Muscle of leg (tissue), 11 donors: Measurements from ENCODE around the gene ZMYM2. TPM values are rescaled to one million over a fixed set of nuclear protein-coding genes. Genes with fewer than 3 reads are reported as not detected.
"Not testable (repeated sequence)": the region's sequence is repeated elsewhere in the genome, so short reads cannot be mapped to it uniquely, and the experiment has no call there.

Experiments used
- DNase-seq: peaks from one replicate; pipeline ENCODE4 v3.0.0; 2013
- H3K27ac ChIP-seq: one replicate; pipeline ENCODE4 v1.5.1; 2013; ENCODE audit warnings: mild to moderate bottlenecking, low read length, control low read depth
- H3K27me3 ChIP-seq: one replicate; pipeline ENCODE4 v1.6.1; 2013; ENCODE audit warnings: low read length; ENCODE audit not compliant: control insufficient read depth, insufficient read depth
- H3K36me3 ChIP-seq: one replicate; pipeline ENCODE4 v1.6.1; 2013; ENCODE audit warnings: low read length; ENCODE audit not compliant: control insufficient read depth, insufficient read depth
- H3K4me1 ChIP-seq: one replicate; pipeline ENCODE4 v1.6.1; 2013; ENCODE audit warnings: low read length; ENCODE audit not compliant: control insufficient read depth, insufficient read depth
- H3K4me3 ChIP-seq: one replicate; pipeline ENCODE4 v1.5.1; 2013; ENCODE audit warnings: low read length, control low read depth
- H3K9me3 ChIP-seq: replicated peaks from 2 replicates; pipeline ENCODE4 v1.6.1; 2013; ENCODE audit warnings: low read depth, low read length; ENCODE audit not compliant: control insufficient read depth
- WGBS: methylation state at CpG from one replicate; pipeline ENCODE4 v1.1.5; 2013; ENCODE audit warnings: missing lambda C conversion rate; ENCODE audit not compliant: insufficient coverage; 5-methylcytosine and 5-hydroxymethylcytosine counted together
- polyA plus RNA-seq, 8 donors: library from polyadenylated mRNA; unstranded; fragments of 120-200 nt; gene quantifications; one replicate each; pipeline versions ENCODE4 v1.2.1 to v1.2.3, GENCODE V29; 2013; ENCODE audit warnings: inconsistent platforms in 1 of 8, low replicate concordance in 1 of 8; ENCODE audit not compliant: insufficient read length in 8 of 8, insufficient read depth in 1 of 8
- total RNA-seq: library from RNA; stranded (reverse); fragments of 120-200 nt; gene quantifications from one replicate; pipeline ENCODE4 v1.2.4, GENCODE V29; 2013

Gene ZMYM2
- total and polyA plus RNA-seq, 9 donors = 42.8 to 90.8 (median 48.8) TPM

- WGBS = under 1% methylated on average over 52 of the region's 61 CpGs
- peak overlapping the region; percentile 98 for H3K27ac ChIP-seq
- no peaks in the 10 kb centered on the region for H3K27me3 ChIP-seq
- H3K4me3 ChIP-seq = peak overlapping the region; percentile 97
- H3K4me1 ChIP-seq = peaks cover 12% of the 10 kb centered on the region
- DNase-seq = peak; percentile 69
- H3K36me3 ChIP-seq = peaks cover 6% of the 10 kb centered on the region
- no peaks in the 10 kb centered on the region for H3K9me3 ChIP-seq
Observed at GRCh38 chr13:19959141-19959830, 759 bp downstream of the ZMYM2 start.

DNA sequence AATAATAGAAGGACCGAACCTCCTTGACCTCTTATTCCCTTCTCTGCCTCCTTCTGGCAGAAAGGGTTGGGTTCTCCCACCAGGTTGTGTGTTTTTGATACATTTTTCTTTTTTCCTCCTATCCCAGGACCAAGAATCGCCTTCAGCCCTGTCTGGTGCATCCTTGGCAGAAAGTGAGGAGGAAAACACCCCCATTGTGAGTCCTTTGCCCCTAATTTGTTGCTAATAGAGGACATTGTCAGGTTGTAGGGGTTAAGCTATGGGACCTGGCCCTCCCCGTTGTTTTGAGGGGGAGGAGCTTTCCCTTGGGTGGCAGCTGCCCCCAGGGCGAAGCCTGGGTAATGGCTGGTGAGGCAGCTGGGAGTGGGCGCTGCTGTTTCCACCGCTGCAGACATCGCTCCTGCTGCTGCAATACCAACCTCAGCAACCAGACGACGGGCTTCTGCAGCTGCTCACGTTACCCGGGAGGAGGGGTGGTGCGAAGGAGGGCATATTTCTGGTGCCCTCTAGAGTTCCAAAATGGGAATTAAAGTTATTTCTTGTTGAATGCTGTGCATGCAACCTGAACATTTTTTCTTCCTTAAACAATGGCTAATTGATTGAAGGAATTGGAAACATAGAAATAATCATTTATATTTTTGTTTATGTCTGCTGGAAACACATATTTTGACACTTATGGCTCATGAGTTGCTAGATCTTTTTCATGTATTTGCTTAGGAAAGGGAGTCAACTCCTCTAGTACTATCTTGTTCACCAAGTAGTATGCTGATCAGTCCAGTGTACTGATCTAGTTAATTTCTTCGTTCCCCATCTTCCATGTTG, 1.5 kb downstream of the ZMYM2 start:
- WGBS = 0% methylated on average over 2 of the region's 13 CpGs
- H3K36me3 ChIP-seq = peaks cover 6% of the 10 kb centered on the region
- H3K4me3 ChIP-seq = peak overlapping the region; percentile 97
- H3K27ac ChIP-seq = peak overlapping the region; percentile 98
- no peaks in the 10 kb centered on the region for H3K9me3 ChIP-seq
- DNase-seq = peak; percentile 94
- H3K27me3 ChIP-seq = no peaks in the 10 kb centered on the region
- H3K4me1 ChIP-seq = peaks cover 12% of the 10 kb centered on the region

- H3K27ac ChIP-seq = no peak overlapping the region
Observed at GRCh38 chr13:19960653-19960976, 2.1 kb downstream of the ZMYM2 start.

DNA sequence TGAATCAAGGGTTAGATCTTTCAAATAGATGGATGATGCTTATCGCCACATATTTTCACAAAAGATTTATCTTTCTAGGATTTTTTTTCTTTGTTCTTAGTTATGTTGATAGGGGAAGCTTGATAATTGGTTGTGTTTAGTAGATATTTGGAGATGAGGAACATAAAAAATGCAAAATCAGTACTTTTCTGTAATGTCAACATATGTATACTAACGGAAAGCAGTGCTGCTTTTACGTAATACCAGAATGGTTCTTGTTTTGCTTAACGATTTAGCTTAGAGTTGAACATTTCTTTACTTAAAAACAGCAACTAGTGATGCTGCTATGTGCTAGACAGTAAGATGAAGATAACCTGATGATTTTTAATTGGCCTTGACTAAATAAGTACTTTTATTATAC, 3.0 kb downstream of the ZMYM2 start:
- DNase-seq = peak; percentile 20
- Histone ChIP-seq H3K27me3 (no peaks in the 10 kb centered on the region), H3K4me1 (peaks cover 12% of the 10 kb centered on the region), H3K27ac (peak overlapping the region; percentile 4), H3K4me3 (no peak overlapping the region), H3K36me3 (peaks cover 11% of the 10 kb centered on the region), H3K9me3 (no peaks in the 10 kb centered on the region)
- WGBS = no CpG with 5 or more reads among the region's 4 CpGs

More at GRCh38 chr13:19960653-19960976, 2.1 kb downstream of the ZMYM2 start:
- Histone ChIP-seq H3K4me1 (peaks cover 12% of the 10 kb centered on the region), H3K4me3 (no peak overlapping the region), H3K9me3 (no peaks in the 10 kb centered on the region), H3K36me3 (peaks cover 6% of the 10 kb centered on the region), H3K27me3 (no peaks in the 10 kb centered on the region)
- no CpG with 5 or more reads among the region's 2 CpGs for WGBS
- DNase-seq = peak; percentile 29

- H3K36me3 ChIP-seq = peaks cover 13% of the 10 kb centered on the region
Observed at GRCh38 chr13:19961924-19962323, 3.4 kb downstream of the ZMYM2 start.

DNA sequence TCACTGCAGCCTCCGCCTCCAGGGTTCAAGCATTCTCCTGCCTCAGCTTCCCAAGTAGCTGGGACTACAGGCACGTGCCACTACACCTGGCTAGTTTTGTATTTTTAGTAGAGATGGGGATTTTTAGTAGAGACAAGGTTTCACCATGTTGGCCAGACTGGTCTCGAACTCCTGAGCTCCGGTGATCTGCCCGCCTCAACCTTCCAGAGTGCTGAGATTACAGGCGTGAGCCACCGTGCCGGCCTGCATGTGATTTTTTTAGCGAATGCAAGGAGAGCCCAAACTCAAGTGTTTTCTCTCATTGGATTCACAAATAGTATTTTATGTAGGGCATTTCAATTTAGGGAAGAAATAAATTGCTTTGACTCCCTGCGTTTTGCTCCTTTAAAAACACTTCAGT, 4.4 kb downstream of the ZMYM2 start:
- Histone ChIP-seq H3K27me3 (no peaks in the 10 kb centered on the region), H3K9me3 (no peaks in the 10 kb centered on the region), H3K4me3 (no peak overlapping the region), H3K36me3 (peaks cover 14% of the 10 kb centered on the region), H3K27ac (no peak overlapping the region), H3K4me1 (peaks cover 9% of the 10 kb centered on the region)
- 90% methylated on average over 4 of the region's 10 CpGs for WGBS
- DNase-seq = no peak

More at GRCh38 chr13:19961924-19962323, 3.4 kb downstream of the ZMYM2 start:
- Histone ChIP-seq H3K27me3 (no peaks in the 10 kb centered on the region), H3K27ac (peak overlapping the region; percentile 4), H3K9me3 (no peaks in the 10 kb centered on the region), H3K4me3 (no peak overlapping the region), H3K4me1 (peaks cover 12% of the 10 kb centered on the region)
- DNase-seq = no peak

DNA sequence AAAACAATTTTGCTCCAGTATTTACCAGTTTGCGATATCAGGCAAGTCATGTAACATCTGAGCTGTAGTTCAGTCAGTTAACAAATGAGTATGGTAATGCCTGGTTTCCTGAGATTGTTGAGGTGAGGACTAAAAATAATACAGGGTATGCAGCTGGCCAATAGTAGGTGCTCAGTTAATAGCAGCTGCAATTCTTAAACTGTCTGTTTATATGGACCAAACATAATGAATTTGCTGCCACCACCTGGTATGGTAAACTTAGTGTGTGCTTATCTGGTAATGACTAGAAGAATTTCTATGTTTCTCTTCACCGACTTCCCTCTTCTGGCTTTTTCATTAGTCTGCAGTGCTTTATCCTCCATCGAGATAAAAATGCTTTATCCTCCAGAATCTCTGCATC, 9.1 kb downstream of the ZMYM2 start:
- no peak for DNase-seq
- H3K4me3 ChIP-seq = no peak overlapping the region
- H3K36me3 ChIP-seq = peaks cover 13% of the 10 kb centered on the region
- H3K27me3 ChIP-seq = no peaks in the 10 kb centered on the region
- H3K4me1 ChIP-seq = no peaks in the 10 kb centered on the region
- no peaks in the 10 kb centered on the region for H3K9me3 ChIP-seq
- WGBS = 80% methylated on average over 1 of the region's 3 CpGs
- no peak overlapping the region for H3K27ac ChIP-seq

- 100% methylated on average over 1 of the region's 7 CpGs for WGBS
- not testable (repeated sequence) for H3K27ac ChIP-seq, DNase-seq, H3K4me3 ChIP-seq, H3K4me1 ChIP-seq, H3K27me3 ChIP-seq
- Histone ChIP-seq H3K9me3 (peaks cover 11% of the 10 kb centered on the region), H3K36me3 (peaks cover 13% of the 10 kb centered on the region)
Observed at GRCh38 chr13:19974498-19975009, 16.0 kb downstream of the ZMYM2 start.

DNA sequence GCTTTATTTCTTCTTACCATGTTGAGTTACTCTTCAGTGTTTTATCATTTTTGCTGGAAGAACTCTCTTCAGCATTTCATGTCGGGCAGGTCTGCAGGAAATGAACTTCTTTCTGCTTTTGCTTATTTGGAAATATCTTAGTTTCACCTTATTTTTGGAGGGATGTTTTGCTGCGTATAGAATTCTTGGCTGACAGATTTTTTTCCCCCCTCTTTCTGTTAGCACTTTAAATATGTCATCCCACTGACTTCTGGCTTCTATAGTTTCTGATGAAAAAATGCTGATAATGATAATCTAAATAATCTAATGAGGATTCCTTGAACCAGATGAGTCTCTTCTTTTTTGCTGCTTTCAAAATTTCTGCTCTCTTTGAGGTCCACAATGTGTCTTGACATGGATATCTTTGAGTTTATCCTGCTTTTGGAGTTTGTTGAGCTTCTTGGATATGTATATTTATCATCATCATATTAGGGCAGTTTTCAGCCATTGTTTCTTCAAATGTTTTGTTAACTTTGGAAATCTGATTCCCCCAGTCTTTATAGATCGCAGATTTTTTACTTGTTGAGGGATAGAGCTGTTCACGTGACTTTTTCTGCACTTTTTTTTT, 20.4 kb downstream of the ZMYM2 start:
- Histone ChIP-seq H3K27ac (no peak overlapping the region), H3K9me3 (peaks cover 13% of the 10 kb centered on the region), H3K4me3 (no peak overlapping the region), H3K27me3 (no peaks in the 10 kb centered on the region), H3K36me3 (peaks cover 7% of the 10 kb centered on the region), H3K4me1 (no peaks in the 10 kb centered on the region)
- no peak for DNase-seq
- WGBS = no CpG with 5 or more reads among the region's 4 CpGs

DNA sequence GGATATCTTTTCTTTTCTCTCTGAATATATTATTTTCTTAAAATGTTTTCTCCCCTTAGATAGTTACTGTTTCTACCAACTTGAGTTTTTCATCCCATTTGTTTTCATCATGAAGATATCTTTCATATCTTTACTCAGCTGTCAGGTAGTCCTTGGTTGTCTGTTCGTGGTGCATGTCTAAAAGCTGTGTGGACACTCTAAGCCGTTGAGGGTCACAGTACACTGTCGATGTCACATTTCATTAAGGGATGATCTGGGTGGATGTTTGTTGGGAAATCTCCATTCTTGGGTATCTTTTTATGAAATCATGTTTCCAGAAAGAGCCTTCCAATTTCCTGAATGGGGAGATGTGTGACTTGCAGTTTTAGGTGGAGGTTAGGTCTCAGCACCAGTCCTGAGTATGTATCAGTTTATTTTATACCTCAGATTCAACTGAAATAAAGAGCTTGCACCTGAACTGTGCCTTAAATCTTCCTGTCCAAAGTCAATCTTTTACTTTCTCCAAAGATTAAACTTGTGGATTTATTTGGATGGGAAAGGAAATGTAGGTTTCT, 23.2 kb downstream of the ZMYM2 start:
- Histone ChIP-seq H3K4me1 (no peaks in the 10 kb centered on the region), H3K27me3 (no peaks in the 10 kb centered on the region), H3K27ac (no peak overlapping the region), H3K36me3 (peaks cover 7% of the 10 kb centered on the region), H3K4me3 (no peak overlapping the region), H3K9me3 (peaks cover 13% of the 10 kb centered on the region)
- WGBS = 92% methylated on average over 2 of the region's 3 CpGs
- no peak for DNase-seq
